ENCODE measurements around the gene ASB16. TPM values are rescaled to one million over a fixed set of nuclear protein-coding genes. Genes with fewer than 3 reads are reported as not detected.

ASB16 gene
- total RNA-seq, 4 donors from 2014 or later: 0.11 TPM; not detected in 3

- no peak for DNase-seq
- peak in 1 of 4 donors; percentile 47 for TF ChIP-seq POLR2A (IDR thresholded peaks at IDR 0.05)
- no peak for TF ChIP-seq CTCF (IDR thresholded peaks at IDR 0.05)
- Histone ChIP-seq H3K9me3 (no peaks in the 10 kb centered on the region), H3K36me3 (peaks cover 22 to 39% (median 28%) of the 10 kb centered on the region in 3 donors), H3K27ac (peak overlapping the region; percentile 96 to 100 (median 99)), H3K4me3 (peak overlapping the region; percentile 85 to 98 (median 89)), H3K27me3 (no peaks in the 10 kb centered on the region), H3K4me1 (peaks cover 24 to 48% (median 27%) of the 10 kb centered on the region in 3 donors)
- 0% methylated on average over 4 of the region's 68 CpGs; no CpG with 5 or more reads in 1 of the 2 donors for WGBS, 2 donors
- intact Hi-C loops (cut with DNase I): no loop called here
Measured at GRCh38 chr17:44198721-44199552, 28.4 kb downstream of the ASB16 start.

- Histone ChIP-seq H3K27ac (peak within 1 kb of the TSS; percentile 96 to 100 (median 99)), H3K4me1 (peaks cover 31 to 55% (median 33%) of the 10 kb centered on the region in 3 donors), H3K27me3 (no peaks in the 10 kb centered on the region), H3K36me3 (peaks cover 13 to 30% (median 20%) of the 10 kb centered on the region in 3 donors), H3K4me3 (peak within 1 kb of the TSS; percentile 85 to 98 (median 89)), H3K9me3 (no peaks in the 10 kb centered on the region)
- peak; percentile 97 for DNase-seq
- WGBS, 2 donors: no CpG with 5 or more reads among the region's 126 CpGs
- intact Hi-C loops (cut with DNase I): loop anchor here (10.0 kb wide), 1 partner anchor 305 kb away; the partner anchor contains the start of gene GPATCH8
- TF ChIP-seq CTCF (IDR thresholded peaks at IDR 0.05) (no peak), POLR2A (IDR thresholded peaks at IDR 0.05) (peak in 1 of 4 donors; percentile 39)
Measured at GRCh38 chr17:44199553-44200477, 29.3 kb downstream of the ASB16 start, which contains the start of gene ATXN7L3. Gene ATXN7L3 (minus strand): TSS chr17:44199884. CDS start chr17:44198070, 1,814 bp downstream.

GRCh38 chr17:44200478-44201155 is 30.1 kb downstream of the ASB16 start:
- Histone ChIP-seq H3K27me3 (no peaks in the 10 kb centered on the region), H3K4me3 (peak overlapping the region; percentile 85 to 98 (median 89)), H3K9me3 (no peaks in the 10 kb centered on the region), H3K27ac (peak overlapping the region; percentile 96 to 100 (median 99)), H3K4me1 (peaks cover 31 to 57% (median 33%) of the 10 kb centered on the region in 3 donors), H3K36me3 (peaks cover 7 to 25% (median 14%) of the 10 kb centered on the region in 3 donors)
- 9 to 26% methylated on average over 8 to 20 of the region's 36 CpGs for WGBS, 2 donors
- TF ChIP-seq POLR2A (IDR thresholded peaks at IDR 0.05): peak in 2 of 4 donors; percentile 13
- TF ChIP-seq CTCF (IDR thresholded peaks at IDR 0.05): no peak
- intact Hi-C loops (cut with DNase I): loop anchor here (10.0 kb wide), 1 partner anchor 304 kb away; the partner anchor contains the start of gene GPATCH8
- DNase-seq: no peak

- 77 to 90% methylated on average over 3 to 4 of the region's 4 CpGs for WGBS, 2 donors
- intact Hi-C loops (cut with DNase I): loop anchor here (10.0 kb wide), 1 partner anchor 302 kb away; the partner anchor contains the start of gene GPATCH8
Measured at GRCh38 chr17:44202756-44203155, 32.3 kb downstream of the ASB16 start.

More at GRCh38 chr17:44202756-44203155, 32.3 kb downstream of the ASB16 start:
- Histone ChIP-seq H3K9me3 (no peaks in the 10 kb centered on the region), H3K4me1 (peaks cover 24 to 48% (median 26%) of the 10 kb centered on the region in 3 donors), H3K27ac (peak overlapping the region in 1 of 4 donors; percentile 12), H3K27me3 (no peaks in the 10 kb centered on the region), H3K36me3 (peaks cover 0 to 24% (median 12%) of the 10 kb centered on the region in 3 donors), H3K4me3 (no peak overlapping the region)
- no peak for DNase-seq
- TF ChIP-seq POLR2A (IDR thresholded peaks at IDR 0.05) (no peak), CTCF (IDR thresholded peaks at IDR 0.05) (no peak)
